Thyroid gland (tissue), 4 donors: ENCODE data around the gene GTF2A1. TPM values are rescaled to one million over a fixed set of nuclear protein-coding genes. Genes with fewer than 3 reads are reported as not detected.

ENCODE experiments used
- DNase-seq, 2 donors: peaks; one replicate each; pipeline ENCODE4 v3.0.0-alpha.2; 2019
- H3K27ac ChIP-seq, 3 donors: fragments of 200-600 bp; sonication (generic); 1 replicate in 2 of 3; 2 replicates in 1 of 3; pipeline ENCODE4 v1.5.1; 2016 to 2019; ENCODE audit warnings: mild to moderate bottlenecking in 1 of 3, moderate library complexity in 1 of 3
- H3K27me3 ChIP-seq: fragments of 200-600 bp; sonication (generic); one replicate; pipeline ENCODE4 v1.5.1; 2019
- H3K36me3 ChIP-seq, 2 donors: fragments of 200-600 bp; sonication (generic); one replicate each; pipeline ENCODE4 v1.5.1; 2016 to 2019
- H3K4me1 ChIP-seq, 2 donors: fragments of 200-600 bp; sonication (generic); one replicate each; pipeline ENCODE4 v1.5.1; 2017 to 2019
- H3K4me3 ChIP-seq, 3 donors: fragments of 200-600 bp; sonication (generic); replicated peaks in 1 of 3; 1 replicate in 2 of 3; 2 replicates in 1 of 3; pipeline ENCODE4 v1.5.1; 2016; ENCODE audit warnings: mild to moderate bottlenecking in 1 of 3
- H3K9me3 ChIP-seq: fragments of 200-600 bp; sonication (generic); one replicate; pipeline ENCODE4 v1.5.1; 2017
- CTCF ChIP-seq, 6 experiments: fragments of 200-600 bp in 3 of 6; fragments of 450-650 bp in 3 of 6; sonication (generic) in 3 of 6; IDR thresholded peaks; one replicate each; pipeline ENCODE4 v1.5.1; 2016 to 2019; ENCODE audit warnings: antibody characterized with exemption in 6 of 6, mild to moderate bottlenecking in 2 of 6, inconsistent platforms in 1 of 6, moderate library complexity in 1 of 6
- POLR2A ChIP-seq, 2 donors: fragments of 450-650 bp; IDR thresholded peaks; one replicate each; pipeline ENCODE4 v1.6.1; 2017; ENCODE audit warnings: antibody characterized with exemption in 2 of 2, mild to moderate bottlenecking in 2 of 2, moderate library complexity in 1 of 2
- WGBS, 2 donors: methylation state at CpG; one replicate each; pipeline ENCODE4 v1.1.5; 2017; 5-methylcytosine and 5-hydroxymethylcytosine counted together
- intact Hi-C: fragments of 100-400 bp; cut with DNase I; formaldehyde crosslinking; loops from one replicate; pipeline ENCODE4 v1.15.1; 2023
- total RNA-seq, 4 donors: library from RNA; depleted of rRNA; stranded (reverse); fragments of >200 nt; gene quantifications; one replicate each; pipeline ENCODE4 v1.2.3, GENCODE V29; 2016

The GTF2A1 gene
- total RNA-seq, 4 donors from 2014 or later = 31.4 to 51.7 (median 39.7) TPM

GRCh38 chr14:81265636-81266169 is 44.9 kb upstream of the GTF2A1 start:
- intact Hi-C loops = loop anchor here (5.0 kb wide), 1 partner anchor 187 kb away; no protein-coding TSS in a partner anchor
- no peaks in the 10 kb centered on the region for H3K36me3 ChIP-seq
- no peak for TF ChIP-seq POLR2A (IDR thresholded peaks at IDR 0.05)
- TF ChIP-seq CTCF (IDR thresholded peaks at IDR 0.05) = no peak
- 83 to 85% methylated on average over 3 of the region's 3 CpGs for WGBS, 2 donors
- no peak overlapping the region for H3K4me3 ChIP-seq
- DNase-seq = no peak
- H3K9me3 ChIP-seq = no peaks in the 10 kb centered on the region
- no peak overlapping the region for H3K27ac ChIP-seq
- no peaks in the 10 kb centered on the region for H3K27me3 ChIP-seq
- H3K4me1 ChIP-seq = peaks cover 6 to 8% of the 10 kb centered on the region in 2 donors

GRCh38 chr14:81264671-81265070 is 43.9 kb upstream of the GTF2A1 start:
- WGBS, 2 donors = 79 to 91% methylated on average over 1 of the region's 1 CpG
- no peak for DNase-seq
- H3K36me3 ChIP-seq = no peaks in the 10 kb centered on the region
- TF ChIP-seq CTCF (IDR thresholded peaks at IDR 0.05) (no peak), POLR2A (IDR thresholded peaks at IDR 0.05) (no peak)
- intact Hi-C loops = loop anchor here (5.0 kb wide), 1 partner anchor 188 kb away; no protein-coding TSS in a partner anchor
- no peak overlapping the region for H3K4me3 ChIP-seq
- H3K9me3 ChIP-seq = no peaks in the 10 kb centered on the region
- peaks cover 2 to 4% of the 10 kb centered on the region in 2 donors for H3K4me1 ChIP-seq
- no peak overlapping the region for H3K27ac ChIP-seq
- H3K27me3 ChIP-seq = no peaks in the 10 kb centered on the region

- WGBS, 2 donors = 85 to 91% methylated on average over 4 of the region's 4 CpGs
- no peaks in the 10 kb centered on the region for H3K27me3 ChIP-seq
- intact Hi-C loops = no loop called here
- no peaks in the 10 kb centered on the region for H3K4me1 ChIP-seq
- no peaks in the 10 kb centered on the region for H3K9me3 ChIP-seq
- no peak for DNase-seq
- no peak for TF ChIP-seq CTCF (IDR thresholded peaks at IDR 0.05)
- TF ChIP-seq POLR2A (IDR thresholded peaks at IDR 0.05) = no peak
- no peaks in the 10 kb centered on the region for H3K36me3 ChIP-seq
- no peak overlapping the region for H3K4me3 ChIP-seq
- no peak overlapping the region for H3K27ac ChIP-seq
These were observed 43.1 kb upstream of the GTF2A1 start for GRCh38 chr14:81263777-81264410.

DNA sequence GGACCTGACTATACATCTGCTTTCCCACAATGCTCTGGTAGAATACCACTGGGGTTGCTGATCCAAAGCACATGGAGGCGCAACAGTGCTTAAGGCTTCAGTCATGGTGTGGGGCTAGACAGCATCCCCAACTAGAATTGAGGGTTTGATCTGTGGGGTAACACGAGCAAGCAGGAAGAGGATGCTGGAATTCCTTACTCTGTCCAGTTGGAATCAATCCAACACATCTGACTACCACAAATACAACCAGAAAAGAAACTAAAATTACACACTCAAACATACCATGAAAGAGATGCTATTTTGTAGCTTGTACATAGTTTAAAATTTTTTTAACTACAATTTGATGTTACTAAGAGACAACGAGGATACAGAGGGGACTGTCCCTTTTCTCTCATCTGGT is 40.4 kb upstream of the GTF2A1 start:
- Histone ChIP-seq H3K36me3 (no peaks in the 10 kb centered on the region), H3K27ac (no peak overlapping the region), H3K9me3 (no peaks in the 10 kb centered on the region), H3K4me3 (no peak overlapping the region), H3K27me3 (no peaks in the 10 kb centered on the region), H3K4me1 (no peaks in the 10 kb centered on the region)
- intact Hi-C loops = no loop called here
- no peak for DNase-seq
- TF ChIP-seq CTCF (IDR thresholded peaks at IDR 0.05) = no peak
- no peak for TF ChIP-seq POLR2A (IDR thresholded peaks at IDR 0.05)
- WGBS, 2 donors = 66 to 85% methylated on average over 3 of the region's 3 CpGs

DNA sequence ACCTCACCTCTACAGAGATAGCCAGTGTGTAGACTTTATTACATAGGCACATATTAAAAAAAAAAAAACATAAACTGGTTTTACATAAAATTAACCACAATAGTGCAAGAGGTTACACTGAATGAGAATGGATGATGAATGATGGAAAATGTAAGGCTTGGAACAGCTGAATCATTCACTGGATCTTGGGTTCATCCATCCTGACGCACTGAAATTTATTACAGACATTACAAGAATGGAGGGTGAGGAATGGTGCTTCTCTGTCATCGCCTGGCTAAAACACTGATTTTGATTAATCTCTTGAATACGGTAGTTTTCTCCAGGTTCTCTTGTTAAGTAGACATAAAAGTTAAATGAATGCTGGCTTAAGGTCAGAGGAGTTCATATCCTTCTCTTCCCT is 40.0 kb upstream of the GTF2A1 start:
- Histone ChIP-seq H3K4me3 (no peak overlapping the region), H3K36me3 (no peaks in the 10 kb centered on the region), H3K4me1 (no peaks in the 10 kb centered on the region), H3K27me3 (no peaks in the 10 kb centered on the region), H3K9me3 (no peaks in the 10 kb centered on the region), H3K27ac (no peak overlapping the region)
- 92 to 93% methylated on average over 3 of the region's 3 CpGs for WGBS, 2 donors
- intact Hi-C loops = no loop called here
- TF ChIP-seq POLR2A (IDR thresholded peaks at IDR 0.05) = no peak
- no peak for TF ChIP-seq CTCF (IDR thresholded peaks at IDR 0.05)
- no peak for DNase-seq
